Left cardiac atrium (tissue), 4 donors: ENCODE results near the gene HAUS8. TPM values are rescaled to one million over a fixed set of nuclear protein-coding genes. Genes with fewer than 3 reads are reported as not detected.
"Not testable (repeated sequence)": the region's sequence is repeated elsewhere in the genome, so short reads cannot be mapped to it uniquely, and the experiment has no call there.

Experiments
- ATAC-seq, 2 donors: fragments of 200-7000 bp; cut with Tn5 transposase; one replicate each; pipeline ENCODE4 v1.9.1; 2020; ENCODE audit warnings: mild to moderate bottlenecking in 2 of 2, moderate library complexity in 2 of 2
- DNase-seq: peaks from one replicate; pipeline ENCODE4 v3.0.0-alpha.2; 2020
- intact Hi-C, 2 donors: fragments of 100-400 bp; cut with DNase I; formaldehyde crosslinking; loops; one replicate each; pipeline versions ENCODE4 v1.14.1 to v1.15.1; 2022 to 2023
- total RNA-seq, 2 donors: library from RNA; stranded (reverse); fragmentation: NEBNext Ultra II Directional; extraction: Animal tissue kit (Norgen Biotek cat#: 25700); gene quantifications; one replicate each; pipeline ENCODE4 v1.2.1, GENCODE V29; 2021
- donor health status: DM: no; HTN: yes; CAD: no.
- donor health status: DM: no; HTN: yes; CAD: no; lungs with severe emphysema.
- donor health status: DM: yes; HTN: yes; CAD: no.
- donor health status: Dilated cardiomyopathy.

The HAUS8 gene
- total RNA-seq, 2 donors from 2014 or later: 3.9 to 5.0 TPM

GRCh38 chr19:17105556-17105955 lies 30.3 kb upstream of the HAUS8 start:
- DNase-seq (no peak), ATAC-seq (no peak)
- intact Hi-C loops: no loop called here

GRCh38 chr19:17104679-17105078 lies 29.4 kb upstream of the HAUS8 start:
- DNase-seq: no peak
- ATAC-seq: no peak
- intact Hi-C loops: no loop called here

- intact Hi-C loops: no loop called here
- no peak for DNase-seq
- ATAC-seq: no peak
Measured at GRCh38 chr19:17103177-17103576, 27.9 kb upstream of the HAUS8 start.

- intact Hi-C loops: no loop called here
- ATAC-seq (no peak), DNase-seq (no peak)
Measured at GRCh38 chr19:17101686-17102628, 26.7 kb upstream of the HAUS8 start.

GRCh38 chr19:17098326-17098725 lies 23.1 kb upstream of the HAUS8 start:
- DNase-seq (no peak), ATAC-seq (peak in 1 of 2 donors; percentile 32)
- intact Hi-C loops: no loop called here

GRCh38 chr19:17097593-17098126 lies 22.4 kb upstream of the HAUS8 start:
- ATAC-seq (peak; percentile 55 to 64), DNase-seq (no peak)
- intact Hi-C loops: no loop called here

- DNase-seq: peak; percentile 81
- intact Hi-C loops: no loop called here
- peak; percentile 72 to 81 for ATAC-seq
Measured at GRCh38 chr19:17095141-17095919, 20.1 kb upstream of the HAUS8 start.

- ATAC-seq, intact Hi-C loops, DNase-seq: not testable (repeated sequence)
Measured at GRCh38 chr19:17094694-17095093, 19.4 kb upstream of the HAUS8 start.

- intact Hi-C loops: no loop called here
- ATAC-seq (no peak), DNase-seq (no peak)
Measured at GRCh38 chr19:17092696-17093095, 17.4 kb upstream of the HAUS8 start.

- intact Hi-C loops: no loop called here
- ATAC-seq (peak in 1 of 2 donors; percentile 43), DNase-seq (peak; percentile 64)
Measured at GRCh38 chr19:17091758-17092333, 16.6 kb upstream of the HAUS8 start.

- ATAC-seq: no peak
- DNase-seq: no peak
- intact Hi-C loops: no loop called here
Measured at GRCh38 chr19:17090583-17090982, 15.3 kb upstream of the HAUS8 start.

- no peak for ATAC-seq
- no peak for DNase-seq
- intact Hi-C loops: loop anchor here in 1 of 2 donors (10.0 kb wide), 1 partner anchor 56 kb away; no protein-coding TSS in a partner anchor
Measured at GRCh38 chr19:17088552-17088951, 13.3 kb upstream of the HAUS8 start.

GRCh38 chr19:17086834-17087233 lies 11.6 kb upstream of the HAUS8 start:
- no peak for DNase-seq
- intact Hi-C loops: loop anchor here in 1 of 2 donors (10.0 kb wide), 1 partner anchor 58 kb away; no protein-coding TSS in a partner anchor
- no peak for ATAC-seq

GRCh38 chr19:17086120-17086519 lies 10.9 kb upstream of the HAUS8 start:
- DNase-seq: no peak
- peak in 1 of 2 donors; percentile 21 for ATAC-seq
- intact Hi-C loops: loop anchor here in 1 of 2 donors (10.0 kb wide), 1 partner anchor 59 kb away; no protein-coding TSS in a partner anchor

GRCh38 chr19:17081672-17082630 lies 6.7 kb upstream of the HAUS8 start:
- intact Hi-C loops: loop anchor here in 1 of 2 donors (10.0 kb wide), 1 partner anchor 63 kb away; no protein-coding TSS in a partner anchor
- DNase-seq: peak; percentile 59

GRCh38 chr19:17080440-17080801 lies 5.2 kb upstream of the HAUS8 start:
- DNase-seq: no peak
- ATAC-seq: no peak
- intact Hi-C loops: loop anchor here in 1 of 2 donors (10.0 kb wide), 1 partner anchor 64 kb away; no protein-coding TSS in a partner anchor

More at GRCh38 chr19:17081672-17082630, 6.7 kb upstream of the HAUS8 start:
- ATAC-seq: no peak

- DNase-seq (peak; percentile 83), ATAC-seq (peak; percentile 51 to 74)
- intact Hi-C loops: loop anchor here (5.0 to 10.0 kb wide), 3 partner anchors 57 to 137 kb away; partner anchors contain the start of gene USE1 (in 1 of the 2)
Measured at GRCh38 chr19:17079710-17080439, 4.6 kb upstream of the HAUS8 start.
